Measurements from ENCODE around the gene SEMA3A. TPM values are rescaled to one million over a fixed set of nuclear protein-coding genes. Genes with fewer than 3 reads are reported as not detected.

The SEMA3A gene
- total RNA-seq, 1 experiment from 2014 or later = 43.3 TPM

DNA sequence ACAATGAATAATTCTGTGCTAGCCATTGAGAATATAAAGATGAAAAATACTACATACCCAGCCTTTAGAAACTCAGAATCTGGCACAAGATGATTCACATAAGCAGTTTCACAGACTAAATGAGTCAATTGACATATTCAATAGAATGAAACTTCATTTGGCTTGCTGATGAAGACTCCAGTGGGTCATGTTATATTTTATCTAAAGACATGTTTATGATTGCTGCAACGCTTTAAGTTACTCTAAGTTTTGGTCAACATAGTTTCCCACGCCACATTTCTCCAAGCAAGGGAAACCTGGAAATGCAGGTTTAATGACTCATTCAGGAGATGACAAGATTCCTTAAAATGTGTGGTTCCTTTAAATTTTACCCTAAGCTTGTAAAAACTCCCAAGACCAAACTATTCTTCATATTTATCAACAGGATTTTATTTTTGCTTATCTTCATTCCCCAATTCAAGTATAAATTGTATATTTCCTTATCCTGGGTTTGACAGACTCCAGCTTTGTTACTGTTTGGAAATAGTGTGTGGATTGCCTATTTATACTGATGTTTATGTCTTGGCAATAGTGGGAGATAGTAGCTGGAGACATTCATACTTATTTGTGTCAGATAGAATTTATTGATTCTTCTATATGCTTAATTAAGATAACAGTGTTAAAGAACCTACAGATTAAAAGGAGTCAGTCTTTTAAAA, 6.6 kb downstream of the SEMA3A start:
- intact Hi-C loops (cut with micrococcal nuclease; ENCODE audit: unreplicated experiment) = loop anchor here (2.0 kb wide), 2 partner anchors 165 to 211 kb away; no protein-coding TSS in a partner anchor
- DNase-seq (ENCODE audit: low read depth, low spot score) = no peak
- ChIA-PET CTCF (no interaction called here), POLR2A (no interaction called here)
- peaks cover 22% of the 10 kb centered on the region; the same call in 1 of the 2 replicates for H3K4me1 ChIP-seq (ENCODE audit: control insufficient read depth, insufficient read depth, low read length)
- no TSS peak for BruUV-seq (replicated peaks)
- TF ChIP-seq TCF7L2 (IDR thresholded peaks at IDR 0.05; ENCODE audit: low read depth, low read length) (no peak), POLR2AphosphoS5 (IDR thresholded peaks at IDR 0.05; ENCODE audit: low read depth, low read length) (no peak), SIN3A (IDR thresholded peaks at IDR 0.05; ENCODE audit: borderline replicate concordance, insufficient read depth, low read depth, low read length) (no peak)
- TF ChIP-seq, protein P1, sequence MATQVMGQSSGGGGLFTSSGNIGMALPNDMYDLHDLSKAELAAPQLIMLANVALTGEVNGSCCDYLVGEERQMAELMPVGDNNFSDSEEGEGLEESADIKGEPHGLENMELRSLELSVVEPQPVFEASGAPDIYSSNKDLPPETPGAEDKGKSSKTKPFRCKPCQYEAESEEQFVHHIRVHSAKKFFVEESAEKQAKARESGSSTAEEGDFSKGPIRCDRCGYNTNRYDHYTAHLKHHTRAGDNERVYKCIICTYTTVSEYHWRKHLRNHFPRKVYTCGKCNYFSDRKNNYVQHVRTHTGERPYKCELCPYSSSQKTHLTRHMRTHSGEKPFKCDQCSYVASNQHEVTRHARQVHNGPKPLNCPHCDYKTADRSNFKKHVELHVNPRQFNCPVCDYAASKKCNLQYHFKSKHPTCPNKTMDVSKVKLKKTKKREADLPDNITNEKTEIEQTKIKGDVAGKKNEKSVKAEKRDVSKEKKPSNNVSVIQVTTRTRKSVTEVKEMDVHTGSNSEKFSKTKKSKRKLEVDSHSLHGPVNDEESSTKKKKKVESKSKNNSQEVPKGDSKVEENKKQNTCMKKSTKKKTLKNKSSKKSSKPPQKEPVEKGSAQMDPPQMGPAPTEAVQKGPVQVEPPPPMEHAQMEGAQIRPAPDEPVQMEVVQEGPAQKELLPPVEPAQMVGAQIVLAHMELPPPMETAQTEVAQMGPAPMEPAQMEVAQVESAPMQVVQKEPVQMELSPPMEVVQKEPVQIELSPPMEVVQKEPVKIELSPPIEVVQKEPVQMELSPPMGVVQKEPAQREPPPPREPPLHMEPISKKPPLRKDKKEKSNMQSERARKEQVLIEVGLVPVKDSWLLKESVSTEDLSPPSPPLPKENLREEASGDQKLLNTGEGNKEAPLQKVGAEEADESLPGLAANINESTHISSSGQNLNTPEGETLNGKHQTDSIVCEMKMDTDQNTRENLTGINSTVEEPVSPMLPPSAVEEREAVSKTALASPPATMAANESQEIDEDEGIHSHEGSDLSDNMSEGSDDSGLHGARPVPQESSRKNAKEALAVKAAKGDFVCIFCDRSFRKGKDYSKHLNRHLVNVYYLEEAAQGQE (IDR thresholded peaks at IDR 0.05; ENCODE audit: insufficient read depth in 1 of 2, low read depth in 2 of 2, low read length in 1 of 2) = no peak
- TF ChIP-seq, protein P2, sequence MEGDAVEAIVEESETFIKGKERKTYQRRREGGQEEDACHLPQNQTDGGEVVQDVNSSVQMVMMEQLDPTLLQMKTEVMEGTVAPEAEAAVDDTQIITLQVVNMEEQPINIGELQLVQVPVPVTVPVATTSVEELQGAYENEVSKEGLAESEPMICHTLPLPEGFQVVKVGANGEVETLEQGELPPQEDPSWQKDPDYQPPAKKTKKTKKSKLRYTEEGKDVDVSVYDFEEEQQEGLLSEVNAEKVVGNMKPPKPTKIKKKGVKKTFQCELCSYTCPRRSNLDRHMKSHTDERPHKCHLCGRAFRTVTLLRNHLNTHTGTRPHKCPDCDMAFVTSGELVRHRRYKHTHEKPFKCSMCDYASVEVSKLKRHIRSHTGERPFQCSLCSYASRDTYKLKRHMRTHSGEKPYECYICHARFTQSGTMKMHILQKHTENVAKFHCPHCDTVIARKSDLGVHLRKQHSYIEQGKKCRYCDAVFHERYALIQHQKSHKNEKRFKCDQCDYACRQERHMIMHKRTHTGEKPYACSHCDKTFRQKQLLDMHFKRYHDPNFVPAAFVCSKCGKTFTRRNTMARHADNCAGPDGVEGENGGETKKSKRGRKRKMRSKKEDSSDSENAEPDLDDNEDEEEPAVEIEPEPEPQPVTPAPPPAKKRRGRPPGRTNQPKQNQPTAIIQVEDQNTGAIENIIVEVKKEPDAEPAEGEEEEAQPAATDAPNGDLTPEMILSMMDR (IDR thresholded peaks at IDR 0.05) = no peak
- in situ Hi-C loops (cut with HindIII; ENCODE audit: low pct_unique_long_range_greater_than_20kb, low sequenced_read_pairs) = no loop called here
- no peak overlapping the region for H3K4me3 ChIP-seq (ENCODE audit: low read depth in 2 of 2, low read length in 2 of 2)
- H3K36me3 ChIP-seq (ENCODE audit: control insufficient read depth, insufficient read depth, low read length) = no peaks in the 10 kb centered on the region
- no peaks in the 10 kb centered on the region for H3K27me3 ChIP-seq (ENCODE audit: control insufficient read depth, insufficient read depth, low read length)
- H3K27ac ChIP-seq (ENCODE audit: low read length) = peak overlapping the region; percentile 61; the same call in 1 of the 2 replicates
- H3K9me3 ChIP-seq (ENCODE audit: control insufficient read depth, insufficient read depth, low read depth, low read length) = no peaks in the 10 kb centered on the region
- ATAC-seq = no peak

DNA sequence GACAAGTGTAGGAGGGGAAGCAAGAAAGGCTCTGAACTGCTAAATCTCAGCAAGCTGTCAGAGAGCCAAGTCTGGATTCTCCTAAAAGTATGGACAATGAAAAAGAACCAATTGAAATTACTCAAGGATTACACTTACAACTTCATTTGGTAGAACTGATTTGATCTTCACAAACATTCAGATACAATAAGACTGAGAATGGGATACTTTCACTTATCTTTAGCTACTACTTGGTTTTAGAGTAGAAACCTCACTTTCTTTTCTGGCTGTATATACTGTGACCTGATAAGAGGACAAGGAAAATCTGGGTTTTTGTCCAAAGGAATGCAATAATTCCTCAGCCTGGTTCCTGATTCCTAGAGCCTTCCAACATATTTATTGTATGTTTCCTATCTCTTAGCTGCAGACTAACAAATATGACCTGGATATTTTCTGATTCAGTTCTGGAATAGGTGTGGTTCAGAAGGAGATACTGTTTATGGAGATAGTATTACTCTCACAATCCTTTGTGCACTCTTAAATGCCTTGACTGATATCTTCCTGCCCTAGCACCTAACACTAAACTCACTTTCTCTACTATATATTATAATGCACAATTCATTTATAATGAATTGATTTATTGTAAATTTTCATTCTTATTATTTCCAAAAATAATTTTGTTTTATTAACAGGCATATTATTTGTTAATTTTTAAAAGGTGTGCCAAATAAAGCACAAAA, 7.3 kb downstream of the SEMA3A start:
- intact Hi-C loops (cut with micrococcal nuclease; ENCODE audit: unreplicated experiment) = loop anchor here (2.0 kb wide), 1 partner anchor 164 kb away; no protein-coding TSS in a partner anchor

More for the DNA sequence above, 7.3 kb downstream of the SEMA3A start:
- Histone ChIP-seq H3K9me3 (ENCODE audit: control insufficient read depth, insufficient read depth, low read depth, low read length) (no peaks in the 10 kb centered on the region), H3K36me3 (ENCODE audit: control insufficient read depth, insufficient read depth, low read length) (no peaks in the 10 kb centered on the region), H3K27ac (ENCODE audit: low read length) (peak overlapping the region; percentile 61; the same call in 1 of the 2 replicates), H3K4me1 (ENCODE audit: control insufficient read depth, insufficient read depth, low read length) (peaks cover 23% of the 10 kb centered on the region; the same call in 1 of the 2 replicates), H3K27me3 (ENCODE audit: control insufficient read depth, insufficient read depth, low read length) (no peaks in the 10 kb centered on the region), H3K4me3 (ENCODE audit: low read depth in 2 of 2, low read length in 2 of 2) (no peak overlapping the region)
- peak; percentile 42; the same call in 1 of the 2 replicates for ATAC-seq
- no peak for DNase-seq (ENCODE audit: low read depth, low spot score)
- no TSS peak for BruUV-seq (replicated peaks)
- in situ Hi-C loops (cut with HindIII; ENCODE audit: low pct_unique_long_range_greater_than_20kb, low sequenced_read_pairs) = no loop called here
- TF ChIP-seq, protein P1 (IDR thresholded peaks at IDR 0.05; ENCODE audit: insufficient read depth in 1 of 2, low read depth in 2 of 2, low read length in 1 of 2) = no peak
- TF ChIP-seq, protein P2 (IDR thresholded peaks at IDR 0.05) = no peak
- no peak for TF ChIP-seq POLR2AphosphoS5 (IDR thresholded peaks at IDR 0.05; ENCODE audit: low read depth, low read length)
- TF ChIP-seq TCF7L2 (IDR thresholded peaks at IDR 0.05; ENCODE audit: low read depth, low read length) = no peak
- ChIA-PET CTCF (no interaction called here), POLR2A (interaction anchor here (0.6 kb wide), 1 partner anchor 181 kb away, joined by 3 read pairs; no protein-coding TSS in a partner anchor)

All from Panc1 (cell line).